GM23338 (cell line): ENCODE measurements around the gene ATP8A2.

Source experiments
- CREB1 ChIP-seq: fragments of 250-450 bp; sonication (Bioruptor Pico); IDR thresholded peaks from 2 replicates; pipeline ENCODE4 v1.5.0; 2020; ENCODE audit warnings: low read depth, mild to moderate bottlenecking, moderate library complexity
- CTCF ChIP-seq, 2 experiments: fragments of 200-600 bp in 1 of 2; sonication (generic) in 1 of 2; conservative IDR thresholded peaks; 2 replicates each; pipeline versions ENCODE4 v1.5.1 to v1.6.1; 2016 to 2017; ENCODE audit warnings: antibody characterized with exemption in 2 of 2, low read depth in 2 of 2, mild to moderate bottlenecking in 2 of 2, moderate library complexity in 1 of 2
- ETS1 ChIP-seq: IDR thresholded peaks from 2 replicates; pipeline ENCODE4 v1.6.1; 2016; ENCODE audit warnings: antibody characterized with exemption
- EZH2 ChIP-seq: fragments of 200-600 bp; sonication (generic); IDR thresholded peaks from one replicate; pipeline ENCODE4 v1.8.0; 2017; ENCODE audit warnings: antibody characterized with exemption, mild to moderate bottlenecking, low read depth; ENCODE audit not compliant: unreplicated experiment
- POLR2AphosphoS5 ChIP-seq: IDR thresholded peaks from 2 replicates; pipeline ENCODE4 v1.6.1; 2016; ENCODE audit warnings: antibody characterized with exemption, low read depth
- REST ChIP-seq: IDR thresholded peaks from one replicate; pipeline ENCODE4 v1.6.1; 2018; ENCODE audit warnings: antibody characterized with exemption; ENCODE audit not compliant: unreplicated experiment

- no peak for TF ChIP-seq CTCF (conservative IDR thresholded peaks at IDR 0.05; ENCODE audit: low read depth in 2 of 2)
- no peak for TF ChIP-seq EZH2
- TF ChIP-seq POLR2AphosphoS5: no peak
- TF ChIP-seq REST: no peak
- TF ChIP-seq ETS1: no peak
- TF ChIP-seq CREB1 (CRISPR knock-in tag): no peak
Observed at GRCh38 chr13:25803641-25804040, 431.9 kb downstream of the ATP8A2 start.
